GM19468 (cell line): ENCODE data around the gene ZBTB33.

Experiments used
- ATAC-seq: cut with Tn5 transposase; IDR thresholded peaks from one replicate; pipeline ENCODE4 v1.9.1; 2021; ENCODE audit warnings: mild to moderate bottlenecking, moderate library complexity, moderate number of reproducible peaks; ENCODE audit not compliant: unreplicated experiment; ENCODE audit errors: extremely low read depth

Gene ZBTB33, protein sequence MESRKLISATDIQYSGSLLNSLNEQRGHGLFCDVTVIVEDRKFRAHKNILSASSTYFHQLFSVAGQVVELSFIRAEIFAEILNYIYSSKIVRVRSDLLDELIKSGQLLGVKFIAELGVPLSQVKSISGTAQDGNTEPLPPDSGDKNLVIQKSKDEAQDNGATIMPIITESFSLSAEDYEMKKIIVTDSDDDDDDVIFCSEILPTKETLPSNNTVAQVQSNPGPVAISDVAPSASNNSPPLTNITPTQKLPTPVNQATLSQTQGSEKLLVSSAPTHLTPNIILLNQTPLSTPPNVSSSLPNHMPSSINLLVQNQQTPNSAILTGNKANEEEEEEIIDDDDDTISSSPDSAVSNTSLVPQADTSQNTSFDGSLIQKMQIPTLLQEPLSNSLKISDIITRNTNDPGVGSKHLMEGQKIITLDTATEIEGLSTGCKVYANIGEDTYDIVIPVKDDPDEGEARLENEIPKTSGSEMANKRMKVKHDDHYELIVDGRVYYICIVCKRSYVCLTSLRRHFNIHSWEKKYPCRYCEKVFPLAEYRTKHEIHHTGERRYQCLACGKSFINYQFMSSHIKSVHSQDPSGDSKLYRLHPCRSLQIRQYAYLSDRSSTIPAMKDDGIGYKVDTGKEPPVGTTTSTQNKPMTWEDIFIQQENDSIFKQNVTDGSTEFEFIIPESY

DNA sequence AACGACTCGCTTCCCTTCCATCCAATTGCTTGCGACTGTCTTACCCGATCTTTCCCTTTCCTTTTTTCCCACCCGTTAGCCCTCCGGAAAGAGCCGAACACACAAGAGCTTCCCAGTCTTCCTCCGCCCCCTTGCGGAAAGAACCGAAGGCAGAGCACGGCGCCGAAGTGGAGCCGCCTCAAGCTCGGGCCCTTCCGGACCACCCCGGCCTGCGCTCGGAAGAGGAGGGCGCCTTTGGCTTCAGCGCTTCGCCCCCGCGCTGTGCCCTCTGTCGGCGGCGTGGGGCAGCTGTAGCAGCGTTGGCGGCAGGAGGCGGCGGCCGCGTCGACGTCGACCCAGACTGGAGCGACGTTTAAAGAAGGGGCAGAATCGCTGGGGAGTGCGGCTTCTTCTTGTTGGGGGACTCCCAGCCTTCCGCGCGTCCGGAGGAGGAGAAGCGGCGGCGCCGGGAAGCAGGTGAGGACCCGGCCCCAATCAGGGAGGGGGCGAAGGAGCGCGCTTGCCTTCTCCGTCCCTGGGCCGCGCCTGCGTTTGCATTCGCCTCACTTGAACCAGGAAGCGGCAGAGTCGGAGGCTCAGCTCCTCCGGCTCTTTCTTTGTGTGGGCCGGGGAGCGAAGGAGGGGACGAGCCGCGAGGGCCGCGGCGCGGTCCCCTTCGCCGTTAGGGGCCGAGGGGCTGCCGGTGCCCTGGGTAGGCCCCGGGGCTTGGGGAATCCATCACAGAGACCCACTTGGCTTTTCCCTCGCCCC is at the start of gene ZBTB33:
TSS of gene ZBTB33 (plus strand) at position 291 of the 750 bp plus-strand sequence. CDS start 2,604 bp downstream, outside the sequence.
- ATAC-seq = peak; percentile 93

GRCh38 chrX:120200851-120201250 is 49.8 kb upstream of the ZBTB33 start:
- no peak for ATAC-seq

GRCh38 chrX:120205816-120206753 is 44.5 kb upstream of the ZBTB33 start:
- ATAC-seq = no peak

GRCh38 chrX:120207009-120207605 is 43.5 kb upstream of the ZBTB33 start:
- no peak for ATAC-seq

DNA sequence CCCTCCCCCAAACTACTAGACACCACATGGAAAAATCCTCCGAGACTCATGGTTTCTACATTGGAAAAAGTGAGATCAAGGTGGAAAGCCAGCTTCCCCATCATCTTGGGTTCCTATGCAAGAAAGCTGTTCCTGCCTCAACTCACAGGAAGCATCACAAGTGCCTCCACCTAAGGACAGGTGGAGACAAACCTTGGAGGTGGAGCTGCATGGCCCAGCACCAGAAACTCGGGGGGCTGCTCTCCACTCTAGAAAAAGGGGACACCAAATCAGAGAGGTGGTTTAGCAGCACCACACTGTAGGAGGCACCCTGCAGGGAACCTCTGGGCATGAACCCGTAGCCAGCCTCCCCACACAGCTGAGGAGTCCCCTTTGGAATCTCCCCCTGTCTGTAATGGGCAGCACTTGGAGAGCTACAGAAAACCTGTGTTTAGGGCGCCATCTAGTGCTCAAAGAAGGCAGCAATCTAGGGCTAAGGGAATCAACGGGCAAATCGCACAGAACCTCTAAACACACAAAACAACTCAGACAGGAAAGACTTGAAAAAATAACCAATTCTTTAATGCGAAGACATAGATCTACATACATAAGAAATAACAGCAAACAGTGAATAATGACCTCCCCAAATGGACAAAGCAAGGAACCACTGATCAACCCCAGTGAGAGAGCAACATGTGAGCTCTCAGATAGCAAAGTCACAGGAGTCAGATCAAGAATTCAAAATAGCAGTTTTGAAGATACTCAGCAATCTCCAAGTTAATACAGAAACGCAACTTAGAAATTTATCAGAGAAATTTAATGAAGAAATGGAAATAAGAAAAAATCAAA is 37.0 kb upstream of the ZBTB33 start:
- ATAC-seq = no peak

DNA sequence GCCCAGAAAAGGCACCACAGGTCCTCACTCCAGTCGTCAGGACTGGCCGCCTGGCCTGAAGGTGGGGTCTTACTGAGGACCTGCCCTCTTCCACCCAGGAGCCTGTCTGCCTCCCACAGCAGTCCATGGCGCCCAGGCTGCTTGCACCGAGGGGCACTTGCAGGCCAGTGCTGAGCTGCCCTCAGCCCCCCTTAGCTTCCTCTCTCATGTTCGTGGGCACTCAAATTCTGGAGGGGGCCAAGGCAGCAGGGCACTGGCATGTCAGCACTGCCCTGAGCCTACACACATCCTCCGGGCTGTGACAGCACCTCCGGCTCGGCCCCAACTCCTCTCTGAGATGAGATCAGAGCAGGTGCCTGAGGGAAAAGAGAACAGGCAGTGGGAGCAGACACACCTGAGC is 27.2 kb upstream of the ZBTB33 start:
- ATAC-seq = no peak

- no peak for ATAC-seq
Observed at GRCh38 chrX:120224388-120224787, 26.2 kb upstream of the ZBTB33 start.

DNA sequence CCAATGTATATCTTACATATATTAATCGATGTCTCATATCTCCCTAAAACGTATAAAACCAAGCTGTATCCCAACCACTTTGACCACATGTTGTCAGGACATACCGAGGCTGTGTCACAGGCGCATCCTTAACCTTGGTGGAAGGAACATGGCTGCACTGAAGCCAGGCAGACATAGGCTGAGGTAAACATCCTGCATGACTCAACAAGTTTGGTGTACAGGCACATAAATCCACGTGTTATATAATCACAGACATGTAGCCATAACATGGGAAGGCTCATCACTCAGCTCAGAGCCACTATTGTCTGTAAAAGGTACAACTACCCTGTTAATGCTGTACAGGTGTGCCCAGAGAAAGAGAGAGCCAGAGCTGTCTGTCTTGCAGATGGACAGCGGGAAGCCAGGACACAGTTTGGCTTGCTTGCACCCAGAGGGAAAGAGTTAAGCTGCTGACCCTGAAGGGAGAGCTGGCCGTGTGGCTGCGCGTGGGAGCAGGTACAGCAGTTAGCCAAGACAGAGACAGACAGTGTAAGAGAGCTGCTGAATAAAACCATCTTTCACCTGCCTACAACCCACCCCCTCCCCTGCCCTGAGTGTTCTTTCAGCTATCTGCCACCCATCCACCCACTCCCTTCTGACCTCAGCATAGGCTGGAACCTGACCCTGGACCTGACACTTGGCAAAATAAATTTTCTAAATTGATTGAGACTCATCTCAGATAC is 22.3 kb upstream of the ZBTB33 start:
- no peak for ATAC-seq

DNA sequence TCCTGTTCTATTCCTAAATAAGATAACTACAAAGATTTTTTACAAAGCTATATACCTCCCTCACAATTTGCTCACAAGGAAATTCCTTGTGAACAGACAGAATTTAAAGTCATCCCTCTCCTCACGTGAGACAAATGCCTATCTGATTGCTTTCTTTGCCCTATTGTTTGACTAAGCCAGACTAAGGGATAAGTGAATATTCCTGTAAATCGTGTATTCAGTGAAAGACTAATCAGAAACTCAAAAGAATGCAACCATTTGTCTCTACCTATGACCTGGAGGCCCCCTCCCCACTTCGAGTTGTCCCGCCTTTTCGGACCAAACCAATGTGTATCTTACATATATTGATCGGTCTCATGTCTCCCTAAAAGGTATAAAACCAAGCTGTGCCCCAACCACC is 15.3 kb upstream of the ZBTB33 start:
- ATAC-seq = no peak

DNA sequence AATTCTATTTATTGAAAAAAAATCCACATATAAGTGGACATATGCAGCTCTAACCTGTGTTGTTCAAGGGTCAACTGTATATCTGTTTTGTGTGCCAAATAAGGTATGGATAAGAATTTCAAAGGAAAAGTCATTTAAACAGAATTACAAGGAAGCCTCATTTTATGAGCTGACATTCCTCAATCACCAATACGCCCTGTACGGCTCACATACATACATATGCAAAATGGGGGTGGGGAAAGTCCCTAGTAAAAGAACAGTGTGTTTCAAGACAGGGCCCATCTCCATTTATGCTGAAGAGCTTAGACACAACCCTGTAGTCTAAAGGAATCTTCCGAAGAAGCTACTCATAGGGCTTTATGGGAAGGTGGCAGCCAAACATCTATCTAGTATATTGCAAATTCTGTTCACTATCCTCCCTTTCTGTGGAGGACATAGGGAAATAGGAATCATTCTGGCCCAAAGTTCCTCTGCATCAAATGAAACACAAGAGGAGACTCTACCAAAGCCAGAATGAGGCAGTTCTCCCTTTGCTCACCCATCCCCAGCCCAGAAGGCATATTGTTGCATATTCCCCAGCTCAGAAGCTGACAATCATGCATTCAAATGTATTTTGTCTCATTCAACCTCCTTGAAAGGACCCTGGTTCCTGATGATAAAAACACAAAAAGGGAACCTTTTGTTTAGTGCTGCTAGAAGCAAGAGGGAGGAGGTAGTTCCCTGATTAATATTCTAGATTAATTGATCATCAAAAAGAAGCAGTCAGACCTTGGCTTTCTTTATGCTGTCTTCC is 13.7 kb upstream of the ZBTB33 start:
- ATAC-seq = no peak

GRCh38 chrX:120238933-120239332 is 11.7 kb upstream of the ZBTB33 start:
- no peak for ATAC-seq

DNA sequence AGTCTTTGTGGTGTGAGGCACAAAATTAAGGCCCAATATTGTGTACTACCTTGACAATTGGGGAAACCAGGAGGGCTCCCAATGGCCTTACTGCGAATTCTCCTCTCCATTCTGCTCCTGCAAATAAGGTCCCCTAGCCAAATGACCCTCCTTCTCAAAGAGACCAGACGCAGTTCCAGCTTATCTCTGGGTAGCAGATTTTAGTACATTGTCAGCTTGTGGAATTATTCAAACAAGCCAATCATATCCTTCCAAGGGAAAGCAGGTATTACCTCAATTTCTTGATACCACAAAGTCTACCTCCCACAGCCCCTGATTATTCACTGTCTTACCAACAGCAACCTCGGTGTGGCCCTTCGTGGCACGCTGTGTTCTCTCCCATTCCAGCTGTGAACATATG is 7.8 kb upstream of the ZBTB33 start:
- no peak for ATAC-seq

DNA sequence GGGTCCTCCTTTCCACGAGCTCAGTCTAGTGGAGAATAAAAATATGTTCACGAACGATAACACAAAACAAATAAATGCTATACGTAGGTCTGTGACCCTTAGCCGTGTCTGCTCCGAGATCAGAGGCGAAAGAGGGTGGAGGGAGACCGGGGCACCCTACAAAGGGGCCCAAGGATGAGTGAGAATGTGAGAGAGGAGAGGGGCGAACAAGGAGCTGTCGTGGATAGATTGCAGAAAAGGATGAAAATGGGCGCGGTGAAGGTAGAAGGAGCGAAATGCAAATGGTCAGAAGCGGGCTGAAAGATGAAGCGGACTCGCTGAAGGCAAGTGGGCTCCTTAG is 6.2 kb upstream of the ZBTB33 start:
- no peak for ATAC-seq

GRCh38 chrX:120244735-120245498 is 5.7 kb upstream of the ZBTB33 start:
- peak; percentile 35 for ATAC-seq

DNA sequence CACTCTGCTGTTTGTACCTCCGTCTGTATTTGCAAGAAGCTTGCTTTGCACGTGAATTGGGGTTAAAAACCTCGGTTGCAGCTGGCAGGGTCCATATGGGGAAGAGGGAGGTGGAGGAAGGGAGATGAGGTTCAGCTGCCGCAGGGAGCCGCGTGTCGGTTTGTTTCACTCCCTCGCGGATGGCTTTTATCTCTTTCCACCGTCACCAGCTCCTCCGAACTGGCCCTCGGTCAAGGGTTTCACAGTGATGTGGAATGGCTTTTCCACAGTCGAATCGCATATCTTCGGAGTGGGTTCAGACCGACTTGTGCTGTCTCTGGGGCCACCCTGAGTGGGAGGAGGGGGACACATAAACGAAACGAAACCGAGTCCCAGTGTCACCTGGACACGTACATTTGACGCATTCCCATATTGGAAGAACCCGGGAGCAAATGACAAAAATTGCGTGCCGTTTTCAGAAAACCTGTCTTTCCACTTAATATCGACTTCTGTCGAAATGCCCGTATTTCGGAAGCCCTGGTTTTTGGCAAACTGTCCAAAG is 929 bp downstream of the ZBTB33 start:
- ATAC-seq = no peak

- ATAC-seq = no peak
Observed at GRCh38 chrX:120253784-120254183, 3.2 kb downstream of the ZBTB33 start.
